ENCODE results near the gene KRTAP5-7. TPM values are rescaled to one million over a fixed set of nuclear protein-coding genes. Genes with fewer than 3 reads are reported as not detected.

KRTAP5-7 gene
- total and polyA plus RNA-seq, 2 donors (not counting 3 experiments of a cell fraction or from before 2014, with no cell fraction given): 0.07 TPM; not detected in 1

DNA sequence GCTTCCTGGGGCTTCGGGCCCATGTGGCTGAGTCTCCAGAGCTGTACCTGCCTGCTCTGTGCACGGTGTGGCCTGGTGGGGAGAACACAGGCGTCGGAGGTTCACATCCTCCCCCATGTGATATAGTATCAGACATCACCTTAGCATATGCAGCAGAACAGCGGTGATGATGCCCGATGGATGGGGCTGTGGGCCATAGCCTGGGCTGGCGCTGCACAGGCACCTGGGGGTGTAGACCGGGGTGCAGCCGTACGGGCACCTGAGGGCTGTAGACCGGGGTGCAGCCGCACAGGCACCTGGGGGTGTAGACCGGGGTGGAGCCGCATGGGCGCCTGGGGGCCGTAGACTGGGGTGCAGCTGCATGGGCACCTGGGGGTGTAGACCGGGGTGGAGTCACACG lies 44.9 kb upstream of the KRTAP5-7 start:
- no TSS peak for BruUV-seq (replicated peaks)
- Histone ChIP-seq H3K27me3 (ENCODE audit: control insufficient read depth in 2 of 2, insufficient read depth in 2 of 2, low read length in 2 of 2) (no peaks in the 10 kb centered on the region), H3K36me3 (ENCODE audit: control insufficient read depth in 2 of 2, extremely low read depth in 1 of 2, insufficient read depth in 2 of 2, low read length in 2 of 2) (peaks cover 5 to 54% of the 10 kb centered on the region in 2 experiments), H4K20me1 (replicated peaks; ENCODE audit: control insufficient read depth, extremely low read depth, insufficient read depth, low read length) (no peaks in the 10 kb centered on the region), H3K9me3 (replicated peaks; ENCODE audit: control insufficient read depth, insufficient read depth, low read length) (no peaks in the 10 kb centered on the region), H3K27ac (ENCODE audit: insufficient read depth, low read depth, low read length) (no peak overlapping the region), H3K9me1 (replicated peaks; ENCODE audit: control insufficient read depth, extremely low read depth, insufficient read depth, low read length) (no peaks in the 10 kb centered on the region), H3K4me1 (ENCODE audit: control insufficient read depth, extremely low read depth, insufficient read depth, low read length) (no peaks in the 10 kb centered on the region), H3K9ac (replicated peaks; ENCODE audit: extremely low read depth, insufficient read depth, low read length) (no peak overlapping the region), H3K79me2 (ENCODE audit: control insufficient read depth, insufficient read depth, low read length) (no peaks in the 10 kb centered on the region), H3K4me3 (replicated peaks in 1 of 3; ENCODE audit: insufficient read depth in 1 of 3, low read depth in 1 of 3, low read length in 3 of 3) (no peak overlapping the region), H2AFZ (ENCODE audit: low read depth, low read length) (no peak overlapping the region), H3K4me2 (ENCODE audit: insufficient read depth, low read length) (no peak overlapping the region)
- TF ChIP-seq MYC (IDR thresholded peaks at IDR 0.05; ENCODE audit: low read depth, low read length) (no peak), EZH2 (IDR thresholded peaks at IDR 0.05; ENCODE audit: borderline replicate concordance, low read depth, low read length, severe bottlenecking) (no peak), GATA2 (IDR thresholded peaks at IDR 0.05; ENCODE audit: insufficient read depth, insufficient read length, low read depth, low read length) (no peak), POLR2A (IDR thresholded peaks at IDR 0.05; ENCODE audit: low read depth, low read length) (no peak), POLR2AphosphoS5 (IDR thresholded peaks at IDR 0.05; ENCODE audit: insufficient read depth, low read depth, low read length) (no peak), JUN (IDR thresholded peaks at IDR 0.05; ENCODE audit: borderline replicate concordance, insufficient read depth, insufficient read length, low read depth) (no peak), FOS (IDR thresholded peaks at IDR 0.05; ENCODE audit: borderline replicate concordance, insufficient read depth, low read length) (no peak)
- TF ChIP-seq, protein P1, sequence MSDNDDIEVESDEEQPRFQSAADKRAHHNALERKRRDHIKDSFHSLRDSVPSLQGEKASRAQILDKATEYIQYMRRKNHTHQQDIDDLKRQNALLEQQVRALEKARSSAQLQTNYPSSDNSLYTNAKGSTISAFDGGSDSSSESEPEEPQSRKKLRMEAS (IDR thresholded peaks at IDR 0.05; ENCODE audit: insufficient read depth, insufficient read length): no peak
- TF ChIP-seq, protein P2, sequence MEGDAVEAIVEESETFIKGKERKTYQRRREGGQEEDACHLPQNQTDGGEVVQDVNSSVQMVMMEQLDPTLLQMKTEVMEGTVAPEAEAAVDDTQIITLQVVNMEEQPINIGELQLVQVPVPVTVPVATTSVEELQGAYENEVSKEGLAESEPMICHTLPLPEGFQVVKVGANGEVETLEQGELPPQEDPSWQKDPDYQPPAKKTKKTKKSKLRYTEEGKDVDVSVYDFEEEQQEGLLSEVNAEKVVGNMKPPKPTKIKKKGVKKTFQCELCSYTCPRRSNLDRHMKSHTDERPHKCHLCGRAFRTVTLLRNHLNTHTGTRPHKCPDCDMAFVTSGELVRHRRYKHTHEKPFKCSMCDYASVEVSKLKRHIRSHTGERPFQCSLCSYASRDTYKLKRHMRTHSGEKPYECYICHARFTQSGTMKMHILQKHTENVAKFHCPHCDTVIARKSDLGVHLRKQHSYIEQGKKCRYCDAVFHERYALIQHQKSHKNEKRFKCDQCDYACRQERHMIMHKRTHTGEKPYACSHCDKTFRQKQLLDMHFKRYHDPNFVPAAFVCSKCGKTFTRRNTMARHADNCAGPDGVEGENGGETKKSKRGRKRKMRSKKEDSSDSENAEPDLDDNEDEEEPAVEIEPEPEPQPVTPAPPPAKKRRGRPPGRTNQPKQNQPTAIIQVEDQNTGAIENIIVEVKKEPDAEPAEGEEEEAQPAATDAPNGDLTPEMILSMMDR (IDR thresholded peaks at IDR 0.05; ENCODE audit: extremely low read depth in 1 of 2, insufficient read depth in 1 of 2, low read depth in 1 of 2, low read length in 2 of 2): no peak
- FAIRE-seq (no peak), DNase-seq (ENCODE audit: low read depth, low spot score) (no peak)
- intact Hi-C loops (cut with micrococcal nuclease) (loop anchor here (10.0 kb wide), 1 partner anchor 103 kb away; the partner anchor contains the start of gene KRTAP5-11), dilution Hi-C loops (cut with MboI; ENCODE audit: extremely low pct_ligation_motif_present, low sequenced_read_pairs) (no loop called here)
- CTCF ChIA-PET: no interaction called here
- POLR2A ChIA-PET: no interaction called here

All from endothelial cell of umbilical vein (primary cell).